H9 (cell line): ENCODE measurements around the gene RBM42. TPM values are rescaled to one million over a fixed set of nuclear protein-coding genes. Genes with fewer than 3 reads are reported as not detected.

Source experiments
- DNase-seq: peaks from one replicate; pipeline ENCODE4 v3.0.0-alpha.2; 2017
- H2AFZ ChIP-seq: one replicate; pipeline ENCODE4 v1.6.1; 2013; ENCODE audit warnings: mild to moderate bottlenecking, low read length, control low read depth, moderate library complexity
- H2AK5ac ChIP-seq: 2 replicates; pipeline ENCODE4 v1.6.1; 2013; ENCODE audit warnings: low read length, control low read depth, mixed read lengths; ENCODE audit not compliant: insufficient read length
- H2BK120ac ChIP-seq: one replicate; pipeline ENCODE4 v1.6.1; 2013; ENCODE audit warnings: low read depth, mild to moderate bottlenecking, low read length, control low read depth, inconsistent platforms; ENCODE audit not compliant: poor library complexity, severe bottlenecking
- H2BK12ac ChIP-seq: 2 replicates; pipeline ENCODE4 v1.6.1; 2013; ENCODE audit warnings: low read length, control low read depth, mixed read lengths, low read depth; ENCODE audit not compliant: insufficient read length
- H2BK15ac ChIP-seq: 2 replicates; pipeline ENCODE4 v1.6.1; 2013; ENCODE audit warnings: low read depth, low read length, control low read depth
- H2BK20ac ChIP-seq: one replicate; pipeline ENCODE4 v1.6.1; 2013; ENCODE audit warnings: low read depth, mild to moderate bottlenecking, low read length, control low read depth, inconsistent platforms; ENCODE audit not compliant: poor library complexity, severe bottlenecking
- H2BK5ac ChIP-seq: 2 replicates; pipeline ENCODE4 v1.6.1; 2013; ENCODE audit warnings: low read length, control low read depth, mixed read lengths; ENCODE audit not compliant: insufficient read length
- H3K14ac ChIP-seq: 2 replicates; pipeline ENCODE4 v1.6.1; 2013; ENCODE audit warnings: low read length, control low read depth; ENCODE audit not compliant: insufficient read depth
- H3K18ac ChIP-seq: 2 replicates; pipeline ENCODE4 v1.6.1; 2013; ENCODE audit warnings: low read depth, mild to moderate bottlenecking, mixed read lengths, low read length, control low read depth; ENCODE audit not compliant: insufficient read length
- H3K23ac ChIP-seq: 2 replicates; pipeline ENCODE4 v1.6.1; 2013; ENCODE audit warnings: low read length, control low read depth, mixed read lengths, low read depth; ENCODE audit not compliant: insufficient read length
- H3K23me2 ChIP-seq: 2 replicates; pipeline ENCODE4 v1.6.1; 2013; ENCODE audit warnings: low read depth, mild to moderate bottlenecking, mixed read lengths, low read length, control low read depth; ENCODE audit not compliant: insufficient read length, poor library complexity, severe bottlenecking
- H3K27ac ChIP-seq: 2 replicates; pipeline ENCODE4 v1.5.1; 2013; ENCODE audit warnings: low read length, control low read depth, mixed read lengths, low read depth; ENCODE audit not compliant: insufficient read length
- H3K27me3 ChIP-seq: 2 replicates; pipeline ENCODE4 v1.6.1; 2013; ENCODE audit warnings: low read length, control low read depth, inconsistent platforms; ENCODE audit not compliant: insufficient read depth
- H3K4ac ChIP-seq: 2 replicates; pipeline ENCODE4 v1.6.1; 2013; ENCODE audit warnings: low read depth, mild to moderate bottlenecking, control low read depth, inconsistent platforms, low read length, moderate library complexity
- H3K4me1 ChIP-seq: 2 replicates; pipeline ENCODE4 v1.6.1; 2013; ENCODE audit warnings: low read length, control low read depth, inconsistent platforms; ENCODE audit not compliant: insufficient read depth
- H3K4me2 ChIP-seq: 2 replicates; pipeline ENCODE4 v1.6.1; 2013; ENCODE audit warnings: low read length, control low read depth, mixed read lengths; ENCODE audit not compliant: insufficient read length, insufficient read depth
- H3K56ac ChIP-seq: 2 replicates; pipeline ENCODE4 v1.6.1; 2013; ENCODE audit warnings: low read depth, mild to moderate bottlenecking, mixed read lengths, low read length, control low read depth; ENCODE audit not compliant: insufficient read length
- H3K79me1 ChIP-seq: 2 replicates; pipeline ENCODE4 v1.6.1; 2013; ENCODE audit warnings: low read depth, mild to moderate bottlenecking, moderate library complexity, low read length, control low read depth, inconsistent platforms; ENCODE audit not compliant: insufficient read depth, poor library complexity, severe bottlenecking
- H3K79me2 ChIP-seq: 2 replicates; pipeline ENCODE4 v1.6.1; 2013; ENCODE audit warnings: low read length, control low read depth, inconsistent platforms; ENCODE audit not compliant: insufficient read depth
- H3K9ac ChIP-seq: 2 replicates; pipeline ENCODE4 v1.6.1; 2013; ENCODE audit warnings: low read length, control low read depth, mixed read lengths; ENCODE audit not compliant: insufficient read length; ENCODE audit errors: extremely low read depth
- H3K9me3 ChIP-seq: one replicate; pipeline ENCODE4 v1.6.1; 2013; ENCODE audit warnings: low read depth, low read length, inconsistent platforms; ENCODE audit not compliant: control insufficient read depth
- H3T11ph ChIP-seq: one replicate; pipeline ENCODE4 v1.6.1; 2013; ENCODE audit warnings: mild to moderate bottlenecking, low read length, control low read depth, inconsistent platforms
- H4K20me1 ChIP-seq: one replicate; pipeline ENCODE4 v1.6.1; 2013; ENCODE audit not compliant: control insufficient read depth, insufficient read length, insufficient read depth
- H4K5ac ChIP-seq: 2 replicates; pipeline ENCODE4 v1.6.1; 2013; ENCODE audit warnings: low read depth, mild to moderate bottlenecking, mixed read lengths, low read length, control low read depth; ENCODE audit not compliant: insufficient read length
- H4K8ac ChIP-seq: replicated peaks from 2 replicates; pipeline ENCODE4 v1.6.1; 2013; ENCODE audit warnings: low read length, control low read depth, mixed read lengths, low read depth; ENCODE audit not compliant: insufficient read length
- H4K91ac ChIP-seq: 2 replicates; pipeline ENCODE4 v1.6.1; 2013; ENCODE audit warnings: low read depth, mild to moderate bottlenecking, moderate library complexity, mixed read lengths, low read length, control low read depth; ENCODE audit not compliant: insufficient read length
- H3K27ac Mint-ChIP-seq, 3 experiments: 2 replicates in 2 of 3; 3 replicates in 1 of 3; pipeline ENCODE4 v1.8.0; 2020 to 2021; ENCODE audit warnings: mixed read lengths in 3 of 3, mild to moderate bottlenecking in 1 of 3, moderate library complexity in 1 of 3
- H3K27me3 Mint-ChIP-seq: 2 replicates; pipeline ENCODE4 v1.8.0; 2021; ENCODE audit warnings: low read depth, mild to moderate bottlenecking, moderate library complexity, mixed read lengths
- H3K36me3 Mint-ChIP-seq, 3 experiments: 2 replicates in 2 of 3; 3 replicates in 1 of 3; pipeline ENCODE4 v1.8.0; 2020 to 2021; ENCODE audit warnings: low read depth in 3 of 3, mixed read lengths in 3 of 3; ENCODE audit not compliant: insufficient read depth in 1 of 3
- H3K4me1 Mint-ChIP-seq, 2 experiments: 2 replicates each; pipeline ENCODE4 v1.8.0; 2020; ENCODE audit warnings: mixed read lengths in 2 of 2
- H3K4me3 Mint-ChIP-seq, 2 experiments: 2 replicates in 1 of 2; 3 replicates in 1 of 2; pipeline ENCODE4 v1.8.0; 2020 to 2021; ENCODE audit warnings: mild to moderate bottlenecking in 2 of 2, mixed read lengths in 2 of 2, moderate library complexity in 1 of 2
- H3K9me3 Mint-ChIP-seq, 2 experiments: 2 replicates in 1 of 2; 3 replicates in 1 of 2; pipeline ENCODE4 v1.8.0; 2020; ENCODE audit warnings: mild to moderate bottlenecking in 2 of 2, mixed read lengths in 2 of 2, moderate library complexity in 1 of 2
- WGBS: extraction: QIAGEN DNeasy Blood & Tissue Kit; methylation state at CpG from one replicate; pipeline ENCODE4 v1.1.7; 2013; ENCODE audit warnings: missing lambda C conversion rate, low lambda C conversion rate, mixed read lengths; ENCODE audit not compliant: insufficient read length; ENCODE audit errors: extremely low coverage; 5-methylcytosine and 5-hydroxymethylcytosine counted together
- total RNA-seq: library from RNA; stranded (reverse); gene quantifications from 2 replicates; pipeline ENCODE4 v1.2.1, GENCODE V29; 2021
- TF ChIP-seq, protein P1 (sequence below): fragments of 200-600 bp; sonication (generic); conservative IDR thresholded peaks from 3 replicates; pipeline ENCODE4 v1.8.0; 2021; ENCODE audit warnings: antibody characterized with exemption, mild to moderate bottlenecking

RBM42 gene
- total RNA-seq, 1 experiment from 2014 or later, result 83.3 TPM

- no CpG with 5 or more reads among the region's 29 CpGs for WGBS
- H2AK5ac ChIP-seq, result no peak overlapping the region
- peaks cover under 1% of the 10 kb centered on the region; the same call in 1 of the 2 replicates for H3K27me3 Mint-ChIP-seq
- H2BK15ac ChIP-seq, result no peak overlapping the region
- H4K91ac ChIP-seq, result no peak overlapping the region
- H4K20me1 ChIP-seq, result no peaks in the 10 kb centered on the region
- H4K8ac ChIP-seq, result no peak overlapping the region
- no peaks in the 10 kb centered on the region for H3K27me3 ChIP-seq
- no peak overlapping the region for H3K4me2 ChIP-seq
- no peak overlapping the region for H4K5ac ChIP-seq
- no peaks in the 10 kb centered on the region for H3K79me1 ChIP-seq
- H3K56ac ChIP-seq, result no peak overlapping the region
- TF ChIP-seq, protein P1, sequence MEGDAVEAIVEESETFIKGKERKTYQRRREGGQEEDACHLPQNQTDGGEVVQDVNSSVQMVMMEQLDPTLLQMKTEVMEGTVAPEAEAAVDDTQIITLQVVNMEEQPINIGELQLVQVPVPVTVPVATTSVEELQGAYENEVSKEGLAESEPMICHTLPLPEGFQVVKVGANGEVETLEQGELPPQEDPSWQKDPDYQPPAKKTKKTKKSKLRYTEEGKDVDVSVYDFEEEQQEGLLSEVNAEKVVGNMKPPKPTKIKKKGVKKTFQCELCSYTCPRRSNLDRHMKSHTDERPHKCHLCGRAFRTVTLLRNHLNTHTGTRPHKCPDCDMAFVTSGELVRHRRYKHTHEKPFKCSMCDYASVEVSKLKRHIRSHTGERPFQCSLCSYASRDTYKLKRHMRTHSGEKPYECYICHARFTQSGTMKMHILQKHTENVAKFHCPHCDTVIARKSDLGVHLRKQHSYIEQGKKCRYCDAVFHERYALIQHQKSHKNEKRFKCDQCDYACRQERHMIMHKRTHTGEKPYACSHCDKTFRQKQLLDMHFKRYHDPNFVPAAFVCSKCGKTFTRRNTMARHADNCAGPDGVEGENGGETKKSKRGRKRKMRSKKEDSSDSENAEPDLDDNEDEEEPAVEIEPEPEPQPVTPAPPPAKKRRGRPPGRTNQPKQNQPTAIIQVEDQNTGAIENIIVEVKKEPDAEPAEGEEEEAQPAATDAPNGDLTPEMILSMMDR, result no peak
- H3K4me3 Mint-ChIP-seq, result no peak overlapping the region
- H2AFZ ChIP-seq, result no peak overlapping the region
- no peak overlapping the region for H2BK12ac ChIP-seq
- no peaks in the 10 kb centered on the region for H3K9me3 Mint-ChIP-seq
- peaks cover 2% of the 10 kb centered on the region; the same call in 1 of the 2 replicates for H3K4me1 ChIP-seq
- no peak overlapping the region for H2BK120ac ChIP-seq
- no peak overlapping the region for H3K14ac ChIP-seq
- no peak overlapping the region for H2BK5ac ChIP-seq
- no peaks in the 10 kb centered on the region for H3K9me3 ChIP-seq
- no peak overlapping the region for H3K27ac Mint-ChIP-seq
- no peaks in the 10 kb centered on the region; the same call in 1 of the 2 replicates for H3K79me2 ChIP-seq
- no peak overlapping the region for H3K9ac ChIP-seq
- H3K23me2 ChIP-seq, result peaks cover 3% of the 10 kb centered on the region
- H3K18ac ChIP-seq, result no peak overlapping the region
- H2BK20ac ChIP-seq, result no peak overlapping the region
- no peak overlapping the region for H3T11ph ChIP-seq
- no peak for DNase-seq
- no peak overlapping the region for H3K27ac ChIP-seq
- no peak overlapping the region for H3K23ac ChIP-seq
- H3K36me3 Mint-ChIP-seq, result peaks cover 33 to 76% (median 62%) of the 10 kb centered on the region in 3 experiments
- no peak overlapping the region for H3K4ac ChIP-seq
- peaks cover 1 to 5% of the 10 kb centered on the region in 2 experiments for H3K4me1 Mint-ChIP-seq
These were observed 5.0 kb downstream of the RBM42 start for GRCh38 chr19:35633727-35634440.
